ENCODE measurements around the gene PIK3CB. TPM values are rescaled to one million over a fixed set of nuclear protein-coding genes. Genes with fewer than 3 reads are reported as not detected.

The PIK3CB gene
- total RNA-seq, 1 donor from 2014 or later = 21.9 TPM

DNA sequence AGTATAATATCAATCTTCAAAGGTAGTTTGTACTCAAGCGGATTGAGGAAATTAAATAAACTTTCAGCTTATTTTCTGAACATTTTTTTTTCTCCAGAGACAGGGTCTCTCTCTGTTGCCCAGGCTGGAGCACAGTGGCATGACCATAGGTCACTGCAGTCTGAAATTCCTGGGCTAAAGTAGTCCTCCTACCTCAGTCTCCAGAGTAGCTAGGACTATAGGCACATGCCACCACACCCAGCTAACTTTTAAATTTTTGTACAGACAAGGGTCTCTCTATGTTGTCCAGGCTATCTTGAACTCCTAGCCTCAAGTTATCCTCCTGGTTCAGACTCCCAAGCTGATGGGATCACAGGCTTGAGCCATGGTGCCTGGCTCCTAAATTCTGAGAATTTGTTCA, 129.1 kb downstream of the PIK3CB start:
- intact Hi-C loops (cut with micrococcal nuclease) = loop anchor here (10.0 kb wide), 1 partner anchor 59 kb away; no protein-coding TSS in a partner anchor
- no peaks in the 10 kb centered on the region for H3K4me1 Mint-ChIP-seq
- ATAC-seq (ENCODE audit: low read depth) (no peak), DNase-seq (no peak)
- H3K27ac Mint-ChIP-seq = no peak overlapping the region
- H3K36me3 Mint-ChIP-seq (ENCODE audit: low read depth) = peaks cover 27% of the 10 kb centered on the region
- CTCF ChIA-PET = interaction anchor here (1.7 kb wide), 1 partner anchor 210 kb away, joined by 8 read pairs; no protein-coding TSS in a partner anchor
- TF ChIP-seq, protein P1, sequence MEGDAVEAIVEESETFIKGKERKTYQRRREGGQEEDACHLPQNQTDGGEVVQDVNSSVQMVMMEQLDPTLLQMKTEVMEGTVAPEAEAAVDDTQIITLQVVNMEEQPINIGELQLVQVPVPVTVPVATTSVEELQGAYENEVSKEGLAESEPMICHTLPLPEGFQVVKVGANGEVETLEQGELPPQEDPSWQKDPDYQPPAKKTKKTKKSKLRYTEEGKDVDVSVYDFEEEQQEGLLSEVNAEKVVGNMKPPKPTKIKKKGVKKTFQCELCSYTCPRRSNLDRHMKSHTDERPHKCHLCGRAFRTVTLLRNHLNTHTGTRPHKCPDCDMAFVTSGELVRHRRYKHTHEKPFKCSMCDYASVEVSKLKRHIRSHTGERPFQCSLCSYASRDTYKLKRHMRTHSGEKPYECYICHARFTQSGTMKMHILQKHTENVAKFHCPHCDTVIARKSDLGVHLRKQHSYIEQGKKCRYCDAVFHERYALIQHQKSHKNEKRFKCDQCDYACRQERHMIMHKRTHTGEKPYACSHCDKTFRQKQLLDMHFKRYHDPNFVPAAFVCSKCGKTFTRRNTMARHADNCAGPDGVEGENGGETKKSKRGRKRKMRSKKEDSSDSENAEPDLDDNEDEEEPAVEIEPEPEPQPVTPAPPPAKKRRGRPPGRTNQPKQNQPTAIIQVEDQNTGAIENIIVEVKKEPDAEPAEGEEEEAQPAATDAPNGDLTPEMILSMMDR (IDR thresholded peaks at IDR 0.05) = no peak
- POLR2A ChIA-PET = no interaction called here
- H3K27me3 Mint-ChIP-seq = no peaks in the 10 kb centered on the region
- H3K9me3 Mint-ChIP-seq = no peaks in the 10 kb centered on the region
- H3K4me3 Mint-ChIP-seq = no peak overlapping the region

DNA sequence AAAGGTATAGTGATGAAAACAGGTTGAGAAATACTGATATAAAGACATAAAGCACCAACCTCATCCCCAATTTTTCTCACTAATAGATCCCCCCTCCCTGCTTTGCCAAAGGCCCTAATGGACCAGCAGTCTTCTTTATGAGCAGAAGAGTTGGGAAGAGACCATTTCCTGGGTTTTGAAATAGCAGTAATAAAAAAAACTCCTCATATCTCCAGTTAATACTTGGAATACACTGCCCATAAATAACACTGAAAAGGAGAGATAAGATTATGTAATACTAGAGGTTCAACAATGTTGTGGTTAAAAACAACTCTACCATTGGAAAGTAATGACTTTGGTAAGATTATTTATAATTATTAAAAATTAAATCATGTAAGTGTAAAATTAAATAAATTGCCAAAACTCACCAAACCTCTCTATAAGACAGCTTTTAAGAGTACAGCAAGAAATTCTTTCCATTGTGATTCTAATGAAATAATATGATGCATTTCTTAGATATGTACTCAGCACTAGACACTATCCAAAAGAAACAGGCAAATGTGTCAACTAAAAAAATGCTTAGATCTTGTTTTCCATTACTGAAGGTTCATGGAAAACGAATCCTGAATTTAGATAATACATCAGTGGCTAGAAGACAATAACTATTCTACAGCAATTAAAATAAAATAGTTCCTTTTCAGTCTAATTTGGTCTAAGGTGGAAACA, 137.9 kb downstream of the PIK3CB start:
- DNase-seq (no peak), ATAC-seq (ENCODE audit: low read depth) (no peak)
- Mint-ChIP-seq H3K27ac (no peak overlapping the region), H3K4me3 (no peak overlapping the region), H3K36me3 (ENCODE audit: low read depth) (peaks cover 30% of the 10 kb centered on the region), H3K4me1 (no peaks in the 10 kb centered on the region), H3K27me3 (no peaks in the 10 kb centered on the region), H3K9me3 (no peaks in the 10 kb centered on the region)
- ChIA-PET POLR2A (interaction anchor here (1.2 kb wide), 1 partner anchor 9 kb away, joined by 4 read pairs; no protein-coding TSS in a partner anchor), CTCF (interaction anchor here (4.3 kb wide), 1 partner anchor 219 kb away, joined by 40 read pairs; no protein-coding TSS in a partner anchor)
- TF ChIP-seq, protein P1 (IDR thresholded peaks at IDR 0.05) = no peak
- intact Hi-C loops (cut with micrococcal nuclease) = no loop called here

DNA sequence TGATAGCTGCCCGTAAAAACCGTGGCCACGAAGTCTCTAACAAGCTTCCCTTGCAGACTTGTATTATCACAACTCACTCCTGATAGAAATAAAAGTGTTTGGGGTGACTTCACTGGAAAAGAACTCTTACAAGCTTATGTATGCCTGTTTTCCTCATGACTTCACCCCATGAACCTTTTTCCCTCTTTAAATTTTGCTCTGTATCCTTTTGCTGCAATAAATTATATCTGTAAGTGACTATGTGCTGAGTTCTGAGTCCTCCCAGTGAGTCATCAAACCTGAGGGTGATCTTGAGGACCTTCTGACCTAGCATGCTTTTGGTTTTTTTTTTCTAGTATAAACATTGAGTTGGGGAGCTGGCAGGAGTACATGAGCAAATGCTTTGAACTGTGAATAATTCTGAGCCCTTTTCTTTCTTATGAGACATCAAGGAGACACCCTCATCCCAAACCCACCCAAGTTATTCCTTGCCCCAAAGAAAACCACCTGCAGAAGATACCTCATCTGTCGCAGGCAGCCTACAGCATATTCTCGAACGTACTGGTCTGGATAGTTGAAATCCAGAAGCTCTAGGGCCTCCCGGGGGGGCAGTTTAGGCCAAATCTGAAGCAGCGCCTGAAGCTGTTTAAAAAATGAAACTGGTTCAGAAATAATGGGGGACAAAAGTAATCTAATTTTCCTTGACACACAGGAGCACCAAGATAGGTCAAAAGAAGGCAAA, 140.3 kb downstream of the PIK3CB start:
- H3K27ac Mint-ChIP-seq = no peak overlapping the region
- POLR2A ChIA-PET = no interaction called here

DNA sequence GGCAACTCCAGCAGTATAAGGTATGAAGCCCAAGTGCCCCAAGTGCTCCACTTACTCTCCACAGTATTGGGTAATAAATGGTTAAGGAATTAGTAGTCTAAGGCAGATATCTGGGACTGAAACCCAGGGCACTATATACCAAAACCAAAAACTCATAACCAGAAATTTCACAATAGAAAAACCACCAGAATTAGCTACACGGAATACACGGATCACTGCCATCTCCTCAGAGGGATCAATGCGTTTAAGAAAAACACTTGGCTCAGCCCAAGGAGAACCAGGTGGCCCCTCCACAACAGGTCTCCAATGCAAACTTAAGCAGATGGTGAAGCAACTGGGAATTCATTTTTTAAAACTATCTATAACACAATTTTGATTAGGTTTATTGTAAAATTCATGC, 142.6 kb downstream of the PIK3CB start:
- Mint-ChIP-seq H3K4me3 (no peak overlapping the region), H3K27ac (no peak overlapping the region), H3K9me3 (no peaks in the 10 kb centered on the region), H3K27me3 (no peaks in the 10 kb centered on the region), H3K4me1 (peaks cover 29% of the 10 kb centered on the region), H3K36me3 (ENCODE audit: low read depth) (peaks cover 24% of the 10 kb centered on the region)
- ATAC-seq (ENCODE audit: low read depth) (no peak), DNase-seq (no peak)
- POLR2A ChIA-PET = no interaction called here
- CTCF ChIA-PET = interaction anchor here (1.5 to 5.6 kb wide), 2 partner anchors 224 to 231 kb away, joined by 4 to 79 read pairs; no protein-coding TSS in a partner anchor
- TF ChIP-seq, protein P1 (IDR thresholded peaks at IDR 0.05) = no peak
- intact Hi-C loops (cut with micrococcal nuclease) = no loop called here

More for the DNA sequence above, 140.3 kb downstream of the PIK3CB start:
- intact Hi-C loops (cut with micrococcal nuclease) = no loop called here
- Mint-ChIP-seq H3K4me1 (peaks cover 9% of the 10 kb centered on the region), H3K36me3 (ENCODE audit: low read depth) (peaks cover 28% of the 10 kb centered on the region), H3K4me3 (no peak overlapping the region), H3K27me3 (no peaks in the 10 kb centered on the region), H3K9me3 (no peaks in the 10 kb centered on the region)
- ATAC-seq (ENCODE audit: low read depth) = no peak
- DNase-seq = no peak
- TF ChIP-seq, protein P1 (IDR thresholded peaks at IDR 0.05) = no peak
- CTCF ChIA-PET = interaction anchor here (4.3 kb wide), 1 partner anchor 222 kb away, joined by 40 read pairs; no protein-coding TSS in a partner anchor

DNA sequence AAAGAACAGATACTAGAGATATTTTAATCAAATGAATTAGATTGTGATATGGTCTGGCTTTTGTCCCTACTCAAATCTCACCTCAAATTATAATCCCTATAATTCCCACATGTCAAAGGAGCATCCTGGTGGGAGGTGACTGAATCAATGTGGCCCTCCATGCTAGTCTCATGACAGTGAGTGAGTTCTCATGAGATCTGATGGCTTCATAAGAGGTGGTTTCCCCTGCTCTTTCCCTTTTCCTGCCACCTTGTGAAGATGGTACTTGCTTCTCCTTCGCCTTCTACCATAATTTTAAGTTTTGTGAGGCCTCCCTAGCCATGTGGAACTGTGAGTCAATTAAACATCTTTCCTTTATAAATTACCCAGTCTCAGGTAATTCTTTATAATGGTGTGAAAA, 143.4 kb downstream of the PIK3CB start:
- CTCF ChIA-PET = interaction anchor here (1.5 to 5.6 kb wide), 2 partner anchors 225 to 232 kb away, joined by 4 to 79 read pairs; no protein-coding TSS in a partner anchor
- no peak overlapping the region for H3K4me3 Mint-ChIP-seq
- peak overlapping the region; percentile 38 for H3K27ac Mint-ChIP-seq
- no peaks in the 10 kb centered on the region for H3K9me3 Mint-ChIP-seq
- TF ChIP-seq, protein P1 (IDR thresholded peaks at IDR 0.05) = no peak
- POLR2A ChIA-PET = no interaction called here
- intact Hi-C loops (cut with micrococcal nuclease) = no loop called here
- H3K27me3 Mint-ChIP-seq = no peaks in the 10 kb centered on the region
- no peak for DNase-seq
- no peak for ATAC-seq (ENCODE audit: low read depth)
- H3K36me3 Mint-ChIP-seq (ENCODE audit: low read depth) = peaks cover 24% of the 10 kb centered on the region
- peaks cover 36% of the 10 kb centered on the region for H3K4me1 Mint-ChIP-seq
